H9 (cell line): Measurements from ENCODE around the gene FUT2. TPM values are rescaled to one million over a fixed set of nuclear protein-coding genes. Genes with fewer than 3 reads are reported as not detected.

Experiments used
- DNase-seq: peaks from one replicate; pipeline ENCODE4 v3.0.0-alpha.2; 2017
- H2AFZ ChIP-seq: one replicate; pipeline ENCODE4 v1.6.1; 2013; ENCODE audit warnings: mild to moderate bottlenecking, low read length, control low read depth, moderate library complexity
- H2AK5ac ChIP-seq: 2 replicates; pipeline ENCODE4 v1.6.1; 2013; ENCODE audit warnings: low read length, control low read depth, mixed read lengths; ENCODE audit not compliant: insufficient read length
- H2BK120ac ChIP-seq: one replicate; pipeline ENCODE4 v1.6.1; 2013; ENCODE audit warnings: low read depth, mild to moderate bottlenecking, low read length, control low read depth, inconsistent platforms; ENCODE audit not compliant: poor library complexity, severe bottlenecking
- H2BK12ac ChIP-seq: 2 replicates; pipeline ENCODE4 v1.6.1; 2013; ENCODE audit warnings: low read length, control low read depth, mixed read lengths, low read depth; ENCODE audit not compliant: insufficient read length
- H2BK15ac ChIP-seq: 2 replicates; pipeline ENCODE4 v1.6.1; 2013; ENCODE audit warnings: low read depth, low read length, control low read depth
- H2BK20ac ChIP-seq: one replicate; pipeline ENCODE4 v1.6.1; 2013; ENCODE audit warnings: low read depth, mild to moderate bottlenecking, low read length, control low read depth, inconsistent platforms; ENCODE audit not compliant: poor library complexity, severe bottlenecking
- H2BK5ac ChIP-seq: 2 replicates; pipeline ENCODE4 v1.6.1; 2013; ENCODE audit warnings: low read length, control low read depth, mixed read lengths; ENCODE audit not compliant: insufficient read length
- H3K14ac ChIP-seq: 2 replicates; pipeline ENCODE4 v1.6.1; 2013; ENCODE audit warnings: low read length, control low read depth; ENCODE audit not compliant: insufficient read depth
- H3K18ac ChIP-seq: 2 replicates; pipeline ENCODE4 v1.6.1; 2013; ENCODE audit warnings: low read depth, mild to moderate bottlenecking, mixed read lengths, low read length, control low read depth; ENCODE audit not compliant: insufficient read length
- H3K23ac ChIP-seq: 2 replicates; pipeline ENCODE4 v1.6.1; 2013; ENCODE audit warnings: low read length, control low read depth, mixed read lengths, low read depth; ENCODE audit not compliant: insufficient read length
- H3K23me2 ChIP-seq: 2 replicates; pipeline ENCODE4 v1.6.1; 2013; ENCODE audit warnings: low read depth, mild to moderate bottlenecking, mixed read lengths, low read length, control low read depth; ENCODE audit not compliant: insufficient read length, poor library complexity, severe bottlenecking
- H3K27ac ChIP-seq: 2 replicates; pipeline ENCODE4 v1.5.1; 2013; ENCODE audit warnings: low read length, control low read depth, mixed read lengths, low read depth; ENCODE audit not compliant: insufficient read length
- H3K27me3 ChIP-seq: 2 replicates; pipeline ENCODE4 v1.6.1; 2013; ENCODE audit warnings: low read length, control low read depth, inconsistent platforms; ENCODE audit not compliant: insufficient read depth
- H3K4ac ChIP-seq: 2 replicates; pipeline ENCODE4 v1.6.1; 2013; ENCODE audit warnings: low read depth, mild to moderate bottlenecking, control low read depth, inconsistent platforms, low read length, moderate library complexity
- H3K4me1 ChIP-seq: 2 replicates; pipeline ENCODE4 v1.6.1; 2013; ENCODE audit warnings: low read length, control low read depth, inconsistent platforms; ENCODE audit not compliant: insufficient read depth
- H3K4me2 ChIP-seq: 2 replicates; pipeline ENCODE4 v1.6.1; 2013; ENCODE audit warnings: low read length, control low read depth, mixed read lengths; ENCODE audit not compliant: insufficient read length, insufficient read depth
- H3K56ac ChIP-seq: 2 replicates; pipeline ENCODE4 v1.6.1; 2013; ENCODE audit warnings: low read depth, mild to moderate bottlenecking, mixed read lengths, low read length, control low read depth; ENCODE audit not compliant: insufficient read length
- H3K79me1 ChIP-seq: 2 replicates; pipeline ENCODE4 v1.6.1; 2013; ENCODE audit warnings: low read depth, mild to moderate bottlenecking, moderate library complexity, low read length, control low read depth, inconsistent platforms; ENCODE audit not compliant: insufficient read depth, poor library complexity, severe bottlenecking
- H3K79me2 ChIP-seq: 2 replicates; pipeline ENCODE4 v1.6.1; 2013; ENCODE audit warnings: low read length, control low read depth, inconsistent platforms; ENCODE audit not compliant: insufficient read depth
- H3K9ac ChIP-seq: 2 replicates; pipeline ENCODE4 v1.6.1; 2013; ENCODE audit warnings: low read length, control low read depth, mixed read lengths; ENCODE audit not compliant: insufficient read length; ENCODE audit errors: extremely low read depth
- H3K9me3 ChIP-seq: one replicate; pipeline ENCODE4 v1.6.1; 2013; ENCODE audit warnings: low read depth, low read length, inconsistent platforms; ENCODE audit not compliant: control insufficient read depth
- H3T11ph ChIP-seq: one replicate; pipeline ENCODE4 v1.6.1; 2013; ENCODE audit warnings: mild to moderate bottlenecking, low read length, control low read depth, inconsistent platforms
- H4K20me1 ChIP-seq: one replicate; pipeline ENCODE4 v1.6.1; 2013; ENCODE audit not compliant: control insufficient read depth, insufficient read length, insufficient read depth
- H4K5ac ChIP-seq: 2 replicates; pipeline ENCODE4 v1.6.1; 2013; ENCODE audit warnings: low read depth, mild to moderate bottlenecking, mixed read lengths, low read length, control low read depth; ENCODE audit not compliant: insufficient read length
- H4K8ac ChIP-seq: replicated peaks from 2 replicates; pipeline ENCODE4 v1.6.1; 2013; ENCODE audit warnings: low read length, control low read depth, mixed read lengths, low read depth; ENCODE audit not compliant: insufficient read length
- H4K91ac ChIP-seq: 2 replicates; pipeline ENCODE4 v1.6.1; 2013; ENCODE audit warnings: low read depth, mild to moderate bottlenecking, moderate library complexity, mixed read lengths, low read length, control low read depth; ENCODE audit not compliant: insufficient read length
- H3K27ac Mint-ChIP-seq, 3 experiments: 2 replicates in 2 of 3; 3 replicates in 1 of 3; pipeline ENCODE4 v1.8.0; 2020 to 2021; ENCODE audit warnings: mixed read lengths in 3 of 3, mild to moderate bottlenecking in 1 of 3, moderate library complexity in 1 of 3
- H3K27me3 Mint-ChIP-seq: 2 replicates; pipeline ENCODE4 v1.8.0; 2021; ENCODE audit warnings: low read depth, mild to moderate bottlenecking, moderate library complexity, mixed read lengths
- H3K36me3 Mint-ChIP-seq, 3 experiments: 2 replicates in 2 of 3; 3 replicates in 1 of 3; pipeline ENCODE4 v1.8.0; 2020 to 2021; ENCODE audit warnings: low read depth in 3 of 3, mixed read lengths in 3 of 3; ENCODE audit not compliant: insufficient read depth in 1 of 3
- H3K4me1 Mint-ChIP-seq, 2 experiments: 2 replicates each; pipeline ENCODE4 v1.8.0; 2020; ENCODE audit warnings: mixed read lengths in 2 of 2
- H3K4me3 Mint-ChIP-seq, 2 experiments: 2 replicates in 1 of 2; 3 replicates in 1 of 2; pipeline ENCODE4 v1.8.0; 2020 to 2021; ENCODE audit warnings: mild to moderate bottlenecking in 2 of 2, mixed read lengths in 2 of 2, moderate library complexity in 1 of 2
- H3K9me3 Mint-ChIP-seq, 2 experiments: 2 replicates in 1 of 2; 3 replicates in 1 of 2; pipeline ENCODE4 v1.8.0; 2020; ENCODE audit warnings: mild to moderate bottlenecking in 2 of 2, mixed read lengths in 2 of 2, moderate library complexity in 1 of 2
- WGBS: extraction: QIAGEN DNeasy Blood & Tissue Kit; methylation state at CpG from one replicate; pipeline ENCODE4 v1.1.7; 2013; ENCODE audit warnings: missing lambda C conversion rate, low lambda C conversion rate, mixed read lengths; ENCODE audit not compliant: insufficient read length; ENCODE audit errors: extremely low coverage; 5-methylcytosine and 5-hydroxymethylcytosine counted together
- total RNA-seq: library from RNA; stranded (reverse); gene quantifications from 2 replicates; pipeline ENCODE4 v1.2.1, GENCODE V29; 2021
- TF ChIP-seq, protein P1 (sequence below): fragments of 200-600 bp; sonication (generic); conservative IDR thresholded peaks from 3 replicates; pipeline ENCODE4 v1.8.0; 2021; ENCODE audit warnings: antibody characterized with exemption, mild to moderate bottlenecking

Gene FUT2
- total RNA-seq, 1 experiment from 2014 or later: 11.4 TPM

DNA sequence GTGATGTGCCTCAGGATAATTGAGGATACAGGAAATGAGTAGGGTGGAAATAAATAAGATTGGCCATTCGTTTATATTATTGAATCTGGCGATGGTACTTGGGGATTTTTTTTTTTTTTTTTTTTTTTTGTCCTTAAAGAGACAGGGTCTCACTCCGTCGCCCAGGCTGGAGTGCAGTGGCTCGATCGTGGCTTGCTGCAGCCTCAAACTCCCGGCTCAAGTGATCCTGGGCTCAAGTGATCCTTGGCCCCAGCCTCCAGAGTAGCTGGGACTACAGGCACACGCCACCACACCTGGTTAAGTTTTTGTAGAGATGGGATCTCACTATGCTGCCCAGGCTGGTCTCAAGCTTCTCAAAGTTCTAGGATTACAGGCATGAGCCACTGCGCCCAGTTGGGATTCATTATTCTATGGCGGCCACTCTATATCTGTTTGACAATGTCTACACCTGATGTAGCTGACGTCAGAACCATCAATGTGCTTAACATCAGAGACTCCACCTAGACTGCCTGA is 26.5 kb downstream of the FUT2 start:
- TF ChIP-seq, protein P1, sequence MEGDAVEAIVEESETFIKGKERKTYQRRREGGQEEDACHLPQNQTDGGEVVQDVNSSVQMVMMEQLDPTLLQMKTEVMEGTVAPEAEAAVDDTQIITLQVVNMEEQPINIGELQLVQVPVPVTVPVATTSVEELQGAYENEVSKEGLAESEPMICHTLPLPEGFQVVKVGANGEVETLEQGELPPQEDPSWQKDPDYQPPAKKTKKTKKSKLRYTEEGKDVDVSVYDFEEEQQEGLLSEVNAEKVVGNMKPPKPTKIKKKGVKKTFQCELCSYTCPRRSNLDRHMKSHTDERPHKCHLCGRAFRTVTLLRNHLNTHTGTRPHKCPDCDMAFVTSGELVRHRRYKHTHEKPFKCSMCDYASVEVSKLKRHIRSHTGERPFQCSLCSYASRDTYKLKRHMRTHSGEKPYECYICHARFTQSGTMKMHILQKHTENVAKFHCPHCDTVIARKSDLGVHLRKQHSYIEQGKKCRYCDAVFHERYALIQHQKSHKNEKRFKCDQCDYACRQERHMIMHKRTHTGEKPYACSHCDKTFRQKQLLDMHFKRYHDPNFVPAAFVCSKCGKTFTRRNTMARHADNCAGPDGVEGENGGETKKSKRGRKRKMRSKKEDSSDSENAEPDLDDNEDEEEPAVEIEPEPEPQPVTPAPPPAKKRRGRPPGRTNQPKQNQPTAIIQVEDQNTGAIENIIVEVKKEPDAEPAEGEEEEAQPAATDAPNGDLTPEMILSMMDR: no peak
- Histone ChIP-seq H3K23me2 (no peaks in the 10 kb centered on the region), H3K56ac (no peak overlapping the region), H3K79me1 (no peaks in the 10 kb centered on the region), H3K9ac (no peak overlapping the region), H3K9me3 (no peaks in the 10 kb centered on the region), H2AFZ (no peak overlapping the region), H2BK120ac (no peak overlapping the region), H2AK5ac (no peak overlapping the region), H3K27ac (no peak overlapping the region), H3K4me1 (no peaks in the 10 kb centered on the region; the same call in 1 of the 2 replicates), H3K4me2 (no peak overlapping the region), H3K23ac (no peak overlapping the region), H3K18ac (no peak overlapping the region), H4K91ac (no peak overlapping the region), H3K27me3 (no peaks in the 10 kb centered on the region), H3K14ac (no peak overlapping the region), H4K20me1 (no peaks in the 10 kb centered on the region), H4K5ac (no peak overlapping the region), H3K4ac (no peak overlapping the region), H2BK20ac (no peak overlapping the region), H2BK15ac (no peak overlapping the region), H2BK12ac (no peak overlapping the region), H3K79me2 (no peaks in the 10 kb centered on the region), H4K8ac (no peak overlapping the region), H3T11ph (no peak overlapping the region), H2BK5ac (no peak overlapping the region)
- Mint-ChIP-seq H3K27ac (no peak overlapping the region; a peak in 1 of 7 replicates), H3K36me3 (peaks cover 0 to 4% (median 4%) of the 10 kb centered on the region in 3 experiments; a peak in 3 of 7 replicates), H3K4me3 (peak overlapping the region in 1 of 2 experiments; percentile 10; a peak in 1 of 5 replicates), H3K27me3 (no peaks in the 10 kb centered on the region; the same call in 1 of the 2 replicates), H3K9me3 (no peaks in the 10 kb centered on the region), H3K4me1 (peaks cover 21 to 31% of the 10 kb centered on the region in 2 experiments)
- no peak for DNase-seq
- no CpG with 5 or more reads among the region's 11 CpGs for WGBS
